Measurements from ENCODE around the gene CNPPD1. TPM values are rescaled to one million over a fixed set of nuclear protein-coding genes. Genes with fewer than 3 reads are reported as not detected.
A peak's percentile ranks its signal among the peaks of the same experiment; 100 is the strongest.

The CNPPD1 gene
- 56.4 TPM for total RNA-seq

GRCh38 chr2:219176818-219177551 lies at the start of gene CNPPD1:
TSS of gene CNPPD1 (minus strand) at chr2:219176925. CDS start at chr2:219176828, 97 bp downstream.
- DNase-seq (ENCODE audit: low spot score): peak; percentile 90

GRCh38 chr2:219225350-219225749 lies 48.6 kb upstream of the CNPPD1 start:
- DNase-seq (ENCODE audit: low spot score): no peak

- DNase-seq (ENCODE audit: low spot score): no peak
Observed at GRCh38 chr2:219223831-219224610, 47.3 kb upstream of the CNPPD1 start.

GRCh38 chr2:219221957-219222518 lies 45.3 kb upstream of the CNPPD1 start:
- no peak for DNase-seq (ENCODE audit: low spot score)

GRCh38 chr2:219220652-219221402 lies 44.1 kb upstream of the CNPPD1 start:
- no peak for DNase-seq (ENCODE audit: low spot score)

GRCh38 chr2:219219784-219220532 lies 43.2 kb upstream of the CNPPD1 start:
- no peak for DNase-seq (ENCODE audit: low spot score)

- peak; percentile 96 for DNase-seq (ENCODE audit: low spot score)
Observed at GRCh38 chr2:219218732-219219701, 42.3 kb upstream of the CNPPD1 start, which contains the start of gene ABCB6. TSS of gene ABCB6 (minus strand) at chr2:219218958. CDS start at chr2:219218673, 285 bp downstream.

- no peak for DNase-seq (ENCODE audit: low spot score)
Observed at GRCh38 chr2:219218217-219218731, 41.5 kb upstream of the CNPPD1 start.

GRCh38 chr2:219216535-219216915 lies 39.8 kb upstream of the CNPPD1 start:
- no peak for DNase-seq (ENCODE audit: low spot score)

- no peak for DNase-seq (ENCODE audit: low spot score)
Observed at GRCh38 chr2:219215871-219216534, 39.3 kb upstream of the CNPPD1 start.

GRCh38 chr2:219214786-219215185 lies 38.1 kb upstream of the CNPPD1 start:
- DNase-seq (ENCODE audit: low spot score): no peak

GRCh38 chr2:219214141-219214540 lies 37.4 kb upstream of the CNPPD1 start:
- DNase-seq (ENCODE audit: low spot score): no peak

GRCh38 chr2:219213486-219214071 lies 36.9 kb upstream of the CNPPD1 start:
- DNase-seq (ENCODE audit: low spot score): no peak

- no peak for DNase-seq (ENCODE audit: low spot score)
Observed at GRCh38 chr2:219213026-219213415, 36.3 kb upstream of the CNPPD1 start.

GRCh38 chr2:219210886-219211362 lies 34.2 kb upstream of the CNPPD1 start:
- no peak for DNase-seq (ENCODE audit: low spot score)

GRCh38 chr2:219210196-219210885 lies 33.6 kb upstream of the CNPPD1 start:
- no peak for DNase-seq (ENCODE audit: low spot score)

GRCh38 chr2:219209236-219210195 lies 32.8 kb upstream of the CNPPD1 start:
- no peak for DNase-seq (ENCODE audit: low spot score)

Measured in ureter (tissue), 1 donor.